ENCODE measurements around the gene GRIA3.
A peak's percentile ranks its signal among the peaks of the same experiment; 100 is the strongest.

GRIA3 gene

DNA sequence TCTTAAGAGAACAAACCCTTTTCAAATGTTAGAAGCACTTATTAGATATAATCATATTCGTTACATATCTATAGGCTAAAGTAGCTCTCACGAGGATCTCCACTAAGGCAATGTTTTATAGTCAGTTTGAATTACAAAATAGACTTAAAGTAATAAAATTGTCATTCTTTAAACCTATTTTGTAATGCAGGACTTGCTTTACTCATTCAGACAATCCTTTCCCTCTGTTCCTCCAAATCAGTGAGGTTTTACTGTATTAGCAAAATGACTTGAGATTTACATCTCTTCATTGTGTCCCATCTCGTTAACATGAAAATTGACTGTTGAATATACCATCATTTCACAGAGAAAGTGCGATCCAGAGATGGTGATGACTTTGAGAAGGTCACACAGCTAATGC is 284.4 kb downstream of the GRIA3 start:
- H3K27me3 Mint-ChIP-seq (ENCODE audit: low read depth): no peaks in the 10 kb centered on the region
- H3K4me1 Mint-ChIP-seq: no peaks in the 10 kb centered on the region
- H3K4me3 Mint-ChIP-seq: no peak overlapping the region
- H3K36me3 Mint-ChIP-seq (ENCODE audit: low read depth): no peaks in the 10 kb centered on the region
- TF ChIP-seq, protein P1, sequence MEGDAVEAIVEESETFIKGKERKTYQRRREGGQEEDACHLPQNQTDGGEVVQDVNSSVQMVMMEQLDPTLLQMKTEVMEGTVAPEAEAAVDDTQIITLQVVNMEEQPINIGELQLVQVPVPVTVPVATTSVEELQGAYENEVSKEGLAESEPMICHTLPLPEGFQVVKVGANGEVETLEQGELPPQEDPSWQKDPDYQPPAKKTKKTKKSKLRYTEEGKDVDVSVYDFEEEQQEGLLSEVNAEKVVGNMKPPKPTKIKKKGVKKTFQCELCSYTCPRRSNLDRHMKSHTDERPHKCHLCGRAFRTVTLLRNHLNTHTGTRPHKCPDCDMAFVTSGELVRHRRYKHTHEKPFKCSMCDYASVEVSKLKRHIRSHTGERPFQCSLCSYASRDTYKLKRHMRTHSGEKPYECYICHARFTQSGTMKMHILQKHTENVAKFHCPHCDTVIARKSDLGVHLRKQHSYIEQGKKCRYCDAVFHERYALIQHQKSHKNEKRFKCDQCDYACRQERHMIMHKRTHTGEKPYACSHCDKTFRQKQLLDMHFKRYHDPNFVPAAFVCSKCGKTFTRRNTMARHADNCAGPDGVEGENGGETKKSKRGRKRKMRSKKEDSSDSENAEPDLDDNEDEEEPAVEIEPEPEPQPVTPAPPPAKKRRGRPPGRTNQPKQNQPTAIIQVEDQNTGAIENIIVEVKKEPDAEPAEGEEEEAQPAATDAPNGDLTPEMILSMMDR (IDR thresholded peaks at IDR 0.05; ENCODE audit: unreplicated experiment in 3 of 3): no peak
- H3K27ac Mint-ChIP-seq: no peak overlapping the region
- H3K9me3 Mint-ChIP-seq: peaks cover 2% of the 10 kb centered on the region

- no peak overlapping the region for H3K4me3 Mint-ChIP-seq
- H3K4me1 Mint-ChIP-seq: no peaks in the 10 kb centered on the region
- no peaks in the 10 kb centered on the region for H3K27me3 Mint-ChIP-seq (ENCODE audit: low read depth)
- H3K36me3 Mint-ChIP-seq (ENCODE audit: low read depth): no peaks in the 10 kb centered on the region
- no peak overlapping the region for H3K27ac Mint-ChIP-seq
- TF ChIP-seq, protein P1 (IDR thresholded peaks at IDR 0.05; ENCODE audit: unreplicated experiment in 3 of 3): no peak
- H3K9me3 Mint-ChIP-seq: peaks cover 3% of the 10 kb centered on the region
Observed at GRCh38 chrX:123475068-123475724, 291.1 kb downstream of the GRIA3 start.

DNA sequence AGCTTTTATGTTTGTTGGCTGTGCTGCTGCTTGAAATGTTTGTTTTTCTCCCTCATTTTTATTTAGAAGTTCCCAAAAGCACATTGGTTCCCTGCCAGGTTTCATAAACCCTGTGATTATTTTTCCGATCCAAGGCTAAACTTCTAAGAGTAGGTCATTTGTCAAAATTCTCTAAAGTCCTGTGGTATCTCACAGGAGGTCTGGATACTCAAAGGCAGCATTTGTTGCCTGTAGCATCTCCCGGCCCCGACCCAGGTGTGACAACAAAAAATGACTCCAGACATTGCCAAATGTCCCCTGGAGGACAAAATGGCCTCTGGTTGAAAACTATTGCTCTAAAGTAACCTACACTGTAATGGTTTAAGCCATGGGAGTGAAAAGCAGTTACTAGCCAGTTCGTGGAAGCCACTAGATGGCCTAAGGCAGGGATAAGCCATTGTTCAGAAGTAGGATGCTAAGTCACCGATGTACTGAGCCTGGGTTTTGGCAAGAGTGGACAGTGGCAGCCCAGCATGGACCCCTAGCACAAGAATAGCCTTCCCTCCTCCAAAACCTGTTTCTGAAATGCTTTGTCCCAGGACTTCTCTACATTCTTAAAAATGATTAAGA is 292.6 kb downstream of the GRIA3 start:
- no peaks in the 10 kb centered on the region for H3K4me1 Mint-ChIP-seq
- TF ChIP-seq, protein P1 (IDR thresholded peaks at IDR 0.05; ENCODE audit: unreplicated experiment in 3 of 3): no peak
- no peaks in the 10 kb centered on the region for H3K27me3 Mint-ChIP-seq (ENCODE audit: low read depth)
- H3K36me3 Mint-ChIP-seq (ENCODE audit: low read depth): no peaks in the 10 kb centered on the region
- H3K9me3 Mint-ChIP-seq: peaks cover 3% of the 10 kb centered on the region
- H3K27ac Mint-ChIP-seq: peak overlapping the region in 1 of 3 experiments; percentile 38
- H3K4me3 Mint-ChIP-seq: no peak overlapping the region

DNA sequence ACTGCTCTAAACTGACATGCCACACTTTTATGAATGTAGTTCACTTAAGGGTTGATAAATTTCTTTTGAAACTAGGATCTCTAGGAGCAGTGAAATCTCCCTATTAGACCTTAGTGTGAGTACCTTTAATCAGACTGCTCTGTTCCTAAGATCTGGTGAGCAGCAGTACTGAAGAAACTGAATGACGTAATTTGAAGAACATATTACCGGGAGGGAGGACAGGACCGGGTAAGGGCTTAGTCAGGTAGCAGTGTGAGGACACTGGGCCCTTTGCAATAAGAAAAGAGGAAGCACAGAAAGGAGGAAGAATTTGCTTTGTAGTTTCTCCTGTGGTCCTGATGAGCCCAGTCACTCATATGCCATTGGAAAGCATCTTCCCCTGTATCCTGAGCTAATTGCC is 293.6 kb downstream of the GRIA3 start:
- Mint-ChIP-seq H3K4me3 (no peak overlapping the region), H3K27me3 (ENCODE audit: low read depth) (no peaks in the 10 kb centered on the region), H3K9me3 (peaks cover 4% of the 10 kb centered on the region), H3K4me1 (peaks cover 4% of the 10 kb centered on the region), H3K36me3 (ENCODE audit: low read depth) (no peaks in the 10 kb centered on the region), H3K27ac (no peak overlapping the region)
- TF ChIP-seq, protein P1 (IDR thresholded peaks at IDR 0.05; ENCODE audit: unreplicated experiment in 3 of 3): no peak

DNA sequence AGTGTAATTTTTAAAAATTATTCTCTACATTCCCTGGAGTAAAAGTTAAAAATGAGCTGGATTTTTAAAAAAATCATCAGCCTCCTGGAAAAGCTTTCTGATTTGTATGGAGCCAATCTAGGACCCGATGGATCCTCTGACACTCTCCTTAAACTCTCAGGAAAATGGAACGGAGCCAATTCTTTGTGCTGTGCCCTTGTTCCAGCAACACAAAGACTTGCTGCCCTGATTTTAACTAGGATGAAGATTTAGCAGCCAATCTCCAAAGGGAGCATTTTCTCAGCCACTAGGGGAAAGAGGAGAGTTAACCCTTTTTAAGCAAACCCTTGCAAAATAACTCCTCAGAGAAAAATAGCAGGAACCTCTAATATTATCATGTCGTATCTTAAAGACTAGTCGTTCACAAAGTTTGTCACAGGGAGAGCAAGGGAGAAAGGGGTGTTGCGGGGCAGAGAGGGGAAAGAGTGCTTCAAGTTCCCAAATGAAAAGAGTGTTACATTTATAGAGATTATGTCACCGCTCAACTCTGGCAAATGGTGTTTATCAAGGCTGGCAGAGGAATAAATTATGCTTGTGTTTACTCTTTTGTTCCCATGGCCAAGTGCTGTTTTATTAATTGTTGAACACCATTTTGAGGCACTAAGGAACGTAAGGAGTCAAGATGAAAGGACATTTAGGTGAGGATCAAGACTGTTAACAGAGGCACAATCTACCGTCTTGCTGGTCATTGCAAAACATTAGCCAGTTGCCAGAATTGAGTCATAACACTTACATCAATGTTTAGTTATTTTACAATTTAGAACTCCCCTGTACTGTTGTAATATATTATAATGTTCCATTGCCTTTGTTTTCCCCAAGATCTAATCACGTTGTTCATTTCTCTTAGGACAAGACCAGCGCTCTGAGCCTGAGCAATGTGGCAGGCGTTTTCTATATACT is 298.1 kb downstream of the GRIA3 start:
- TF ChIP-seq, protein P1 (IDR thresholded peaks at IDR 0.05; ENCODE audit: unreplicated experiment in 3 of 3): no peak
- Mint-ChIP-seq H3K4me1 (peaks cover 4% of the 10 kb centered on the region), H3K4me3 (no peak overlapping the region), H3K27me3 (ENCODE audit: low read depth) (no peaks in the 10 kb centered on the region), H3K9me3 (peaks cover 5% of the 10 kb centered on the region), H3K36me3 (ENCODE audit: low read depth) (no peaks in the 10 kb centered on the region), H3K27ac (peak overlapping the region in 1 of 3 experiments; percentile 11)

All from nephron (organoid).